ENCODE data around the gene PPCS. TPM values are rescaled to one million over a fixed set of nuclear protein-coding genes. Genes with fewer than 3 reads are reported as not detected.

The PPCS gene
- total RNA-seq, 2 donors from 2014 or later = 42.9 to 45.3 TPM

- peaks cover 10% of the 10 kb centered on the region for H3K27me3 Mint-ChIP-seq
- ATAC-seq (no peak), DNase-seq (no peak)
- H3K4me1 Mint-ChIP-seq = no peaks in the 10 kb centered on the region
- H3K4me3 Mint-ChIP-seq = no peak overlapping the region
- no peaks in the 10 kb centered on the region for H3K9me3 ChIP-seq (ENCODE audit: control insufficient read depth, low read length, poor library complexity, severe bottlenecking)
- no peak overlapping the region for H3K27ac Mint-ChIP-seq
- peaks cover 2% of the 10 kb centered on the region for H3K36me3 Mint-ChIP-seq (ENCODE audit: low read depth)
Observed at GRCh38 chr1:42430286-42431135, 25.8 kb upstream of the PPCS start.

DNA sequence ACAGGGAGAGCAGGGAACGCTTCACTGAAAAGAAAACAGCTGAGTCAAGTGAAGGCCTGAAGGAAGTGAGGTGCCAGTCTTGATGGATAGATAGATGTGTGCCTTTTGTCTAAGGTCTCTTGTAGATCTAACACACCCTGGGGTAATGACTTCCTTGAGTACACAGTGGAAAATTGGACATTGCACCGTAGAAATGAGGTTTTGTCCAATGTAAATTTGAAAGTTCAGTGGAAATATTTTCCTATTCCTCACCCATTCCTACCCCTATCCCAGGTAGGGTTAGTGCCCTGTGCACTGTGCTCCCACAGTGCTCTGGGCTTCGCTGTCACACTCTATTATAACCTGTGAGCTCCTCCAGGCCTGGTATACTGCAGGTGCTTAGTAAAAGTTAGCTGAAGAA is 24.8 kb upstream of the PPCS start:
- H3K27me3 Mint-ChIP-seq = peaks cover 10% of the 10 kb centered on the region
- no peaks in the 10 kb centered on the region for H3K9me3 ChIP-seq (ENCODE audit: control insufficient read depth, low read length, poor library complexity, severe bottlenecking)
- ATAC-seq (no peak), DNase-seq (no peak)
- H3K36me3 Mint-ChIP-seq (ENCODE audit: low read depth) = peaks cover 2% of the 10 kb centered on the region
- no peak overlapping the region for H3K4me3 Mint-ChIP-seq
- H3K4me1 Mint-ChIP-seq = no peaks in the 10 kb centered on the region
- no peak overlapping the region for H3K27ac Mint-ChIP-seq

DNA sequence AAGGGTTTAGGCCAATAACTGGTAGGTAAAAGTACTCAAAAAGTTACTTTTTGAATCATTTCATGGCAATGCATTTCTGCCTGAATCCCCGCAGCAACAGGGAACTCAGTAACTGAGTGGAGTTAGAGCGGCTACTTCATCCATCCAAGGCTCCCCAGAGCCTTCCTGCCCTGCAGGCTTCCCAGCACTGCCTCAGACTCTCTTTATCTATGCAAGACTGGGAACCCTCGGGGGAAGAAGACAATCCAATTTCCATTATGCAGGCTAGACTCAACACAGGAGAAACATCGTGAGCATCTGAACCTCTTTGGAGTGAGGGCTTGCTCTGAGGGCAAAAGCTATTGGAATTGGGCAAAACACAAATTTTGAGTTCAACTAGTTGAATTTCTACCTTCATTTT is 23.6 kb upstream of the PPCS start:
- no peaks in the 10 kb centered on the region for H3K36me3 Mint-ChIP-seq (ENCODE audit: low read depth)
- no peak overlapping the region for H3K27ac Mint-ChIP-seq

DNA sequence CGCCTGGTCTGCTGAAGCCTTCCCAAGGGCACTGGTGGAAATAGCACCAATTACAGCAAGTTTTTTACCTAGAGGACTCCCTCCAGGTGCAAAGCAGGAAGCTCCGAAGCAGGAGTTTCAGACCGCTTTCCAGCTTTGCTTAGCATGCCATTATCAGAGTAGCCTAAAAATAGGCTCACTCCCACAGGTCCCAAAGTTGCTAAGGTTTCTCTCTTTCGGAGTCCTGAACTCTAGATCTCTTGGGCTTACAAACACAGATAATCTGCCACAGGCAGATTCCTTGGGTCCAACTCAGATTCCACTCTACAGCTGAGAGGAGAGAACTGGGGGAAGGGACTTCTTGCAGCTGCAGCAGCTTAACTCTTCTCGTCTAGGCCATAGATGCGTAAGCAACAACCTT is 23.0 kb upstream of the PPCS start:
- H3K4me3 Mint-ChIP-seq = no peak overlapping the region
- H3K9me3 ChIP-seq (ENCODE audit: control insufficient read depth, low read length, poor library complexity, severe bottlenecking) = no peaks in the 10 kb centered on the region
- no peak for ATAC-seq
- DNase-seq = no peak
- H3K27ac Mint-ChIP-seq = no peak overlapping the region
- H3K27me3 Mint-ChIP-seq = peaks cover 15% of the 10 kb centered on the region
- peaks cover under 1% of the 10 kb centered on the region for H3K36me3 Mint-ChIP-seq (ENCODE audit: low read depth)
- no peaks in the 10 kb centered on the region for H3K4me1 Mint-ChIP-seq

More for the DNA sequence above, 23.6 kb upstream of the PPCS start:
- DNase-seq = no peak
- no peaks in the 10 kb centered on the region for H3K9me3 ChIP-seq (ENCODE audit: control insufficient read depth, low read length, poor library complexity, severe bottlenecking)
- Mint-ChIP-seq H3K27me3 (peaks cover 10% of the 10 kb centered on the region), H3K4me3 (no peak overlapping the region), H3K4me1 (no peaks in the 10 kb centered on the region)
- no peak for ATAC-seq

DNA sequence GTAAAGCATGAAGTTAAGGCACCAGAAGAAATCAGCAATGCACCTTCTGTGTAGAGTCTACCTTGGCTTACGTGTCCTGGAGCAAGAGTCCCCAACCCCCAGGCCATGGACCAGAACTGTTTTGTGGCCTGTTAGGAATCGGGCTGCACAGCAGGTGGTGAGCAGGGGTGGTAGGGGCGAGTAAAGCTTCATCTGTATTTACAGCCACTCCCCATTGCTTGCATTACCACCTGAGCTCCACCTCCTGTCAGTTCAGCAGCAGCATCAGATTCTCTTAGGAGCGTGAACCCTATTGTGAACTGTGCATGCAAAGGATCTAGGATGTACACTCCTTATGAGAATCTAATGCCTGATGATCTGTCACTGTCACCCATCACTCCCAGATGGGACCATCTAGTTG is 22.0 kb upstream of the PPCS start:
- ATAC-seq = no peak
- no peaks in the 10 kb centered on the region for H3K9me3 ChIP-seq (ENCODE audit: control insufficient read depth, low read length, poor library complexity, severe bottlenecking)
- H3K4me1 Mint-ChIP-seq = no peaks in the 10 kb centered on the region
- no peak for DNase-seq
- H3K36me3 Mint-ChIP-seq (ENCODE audit: low read depth) = peaks cover 3% of the 10 kb centered on the region
- peaks cover 17% of the 10 kb centered on the region for H3K27me3 Mint-ChIP-seq
- no peak overlapping the region for H3K27ac Mint-ChIP-seq
- H3K4me3 Mint-ChIP-seq = no peak overlapping the region

GRCh38 chr1:42439940-42440339 is 16.4 kb upstream of the PPCS start:
- ATAC-seq (no peak), DNase-seq (no peak)
- no peak overlapping the region for H3K4me3 Mint-ChIP-seq
- peaks cover 8% of the 10 kb centered on the region for H3K36me3 Mint-ChIP-seq (ENCODE audit: low read depth)
- H3K27ac Mint-ChIP-seq = no peak overlapping the region
- H3K9me3 ChIP-seq (ENCODE audit: control insufficient read depth, low read length, poor library complexity, severe bottlenecking) = no peaks in the 10 kb centered on the region
- peaks cover 18% of the 10 kb centered on the region for H3K27me3 Mint-ChIP-seq
- peaks cover 2% of the 10 kb centered on the region for H3K4me1 Mint-ChIP-seq

DNA sequence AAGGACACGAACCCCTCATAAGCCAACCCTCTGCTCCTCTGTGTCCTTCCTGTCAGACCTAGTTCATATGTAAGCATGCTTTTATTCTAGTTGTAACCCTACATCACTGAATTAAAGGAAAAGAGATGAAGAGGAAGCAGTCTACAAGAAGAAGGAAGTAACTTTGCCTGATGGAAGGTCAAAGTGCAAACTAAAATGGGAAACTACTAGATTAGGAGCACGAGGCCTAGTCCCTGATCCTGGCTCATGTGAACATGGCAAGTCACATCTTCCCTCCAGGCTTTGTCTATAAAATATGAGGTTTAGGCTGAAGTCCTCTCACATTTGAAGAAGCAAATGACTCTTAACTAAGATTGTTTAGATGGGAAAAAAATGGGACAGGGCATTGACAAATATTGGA is 13.7 kb upstream of the PPCS start:
- no peak for ATAC-seq

GRCh38 chr1:42449256-42449655 is 7.1 kb upstream of the PPCS start:
- no peak overlapping the region for H3K27ac Mint-ChIP-seq

More for the DNA sequence above, 13.7 kb upstream of the PPCS start:
- no peaks in the 10 kb centered on the region for H3K9me3 ChIP-seq (ENCODE audit: control insufficient read depth, low read length, poor library complexity, severe bottlenecking)
- DNase-seq = no peak
- no peak overlapping the region for H3K27ac Mint-ChIP-seq
- H3K36me3 Mint-ChIP-seq (ENCODE audit: low read depth) = peaks cover 8% of the 10 kb centered on the region
- H3K4me3 Mint-ChIP-seq = no peak overlapping the region
- peaks cover 15% of the 10 kb centered on the region for H3K27me3 Mint-ChIP-seq
- peaks cover 5% of the 10 kb centered on the region for H3K4me1 Mint-ChIP-seq

DNA sequence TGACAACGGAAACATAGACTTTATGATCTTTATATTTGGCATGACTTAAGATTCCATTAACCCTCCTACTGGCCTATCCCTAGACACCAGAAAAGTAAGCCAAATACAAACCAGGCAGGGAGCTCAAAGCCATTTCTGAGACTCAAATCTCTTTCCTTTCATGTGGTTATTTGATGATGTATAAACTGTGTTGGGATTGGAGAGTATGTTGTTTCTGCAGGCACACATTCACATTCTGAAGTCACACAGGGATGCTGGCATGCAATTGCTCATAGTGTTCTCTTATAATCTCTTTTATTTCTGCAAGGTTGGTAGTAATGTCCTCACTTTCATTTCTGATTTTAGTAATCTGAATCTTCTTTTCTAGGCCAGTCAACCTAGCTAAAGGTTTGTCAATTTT is 6.3 kb upstream of the PPCS start:
- no peak for DNase-seq
- peak overlapping the region; percentile 32 for H3K27ac Mint-ChIP-seq
- no peak overlapping the region for H3K4me3 Mint-ChIP-seq
- peaks cover 14% of the 10 kb centered on the region for H3K4me1 Mint-ChIP-seq
- H3K27me3 Mint-ChIP-seq = no peaks in the 10 kb centered on the region
- H3K9me3 ChIP-seq (ENCODE audit: control insufficient read depth, low read length, poor library complexity, severe bottlenecking) = no peaks in the 10 kb centered on the region
- no peak for ATAC-seq
- no peaks in the 10 kb centered on the region for H3K36me3 Mint-ChIP-seq (ENCODE audit: low read depth)

More at GRCh38 chr1:42449256-42449655, 7.1 kb upstream of the PPCS start:
- Mint-ChIP-seq H3K4me1 (peaks cover 10% of the 10 kb centered on the region), H3K27me3 (no peaks in the 10 kb centered on the region), H3K4me3 (no peak overlapping the region), H3K36me3 (ENCODE audit: low read depth) (no peaks in the 10 kb centered on the region)
- no peak for ATAC-seq
- no peak for DNase-seq
- no peaks in the 10 kb centered on the region for H3K9me3 ChIP-seq (ENCODE audit: control insufficient read depth, low read length, poor library complexity, severe bottlenecking)

GRCh38 chr1:42453386-42453785 is 3.0 kb upstream of the PPCS start:
- H3K4me3 Mint-ChIP-seq = no peak overlapping the region
- ATAC-seq (no peak), DNase-seq (no peak)
- no peaks in the 10 kb centered on the region for H3K9me3 ChIP-seq (ENCODE audit: control insufficient read depth, low read length, poor library complexity, severe bottlenecking)
- no peaks in the 10 kb centered on the region for H3K27me3 Mint-ChIP-seq
- peaks cover 32% of the 10 kb centered on the region for H3K4me1 Mint-ChIP-seq
- H3K27ac Mint-ChIP-seq = peak overlapping the region; percentile 69
- H3K36me3 Mint-ChIP-seq (ENCODE audit: low read depth) = peaks cover 9% of the 10 kb centered on the region

GRCh38 chr1:42454403-42454802 is 1.9 kb upstream of the PPCS start:
- H3K9me3 ChIP-seq (ENCODE audit: control insufficient read depth, low read length, poor library complexity, severe bottlenecking) = no peaks in the 10 kb centered on the region
- DNase-seq (no peak), ATAC-seq (no peak)
- peak overlapping the region; percentile 21 for H3K4me3 Mint-ChIP-seq
- peak overlapping the region; percentile 69 for H3K27ac Mint-ChIP-seq
- H3K36me3 Mint-ChIP-seq (ENCODE audit: low read depth) = peaks cover 9% of the 10 kb centered on the region
- no peaks in the 10 kb centered on the region for H3K27me3 Mint-ChIP-seq
- peaks cover 32% of the 10 kb centered on the region for H3K4me1 Mint-ChIP-seq

GRCh38 chr1:42456754-42457089 is 379 bp downstream of the PPCS start:
- ATAC-seq (peak; percentile 59), DNase-seq (peak; percentile 38 to 51 (median 47))
- H3K4me1 Mint-ChIP-seq = peaks cover 32% of the 10 kb centered on the region
- no peaks in the 10 kb centered on the region for H3K9me3 ChIP-seq (ENCODE audit: control insufficient read depth, low read length, poor library complexity, severe bottlenecking)
- H3K36me3 Mint-ChIP-seq (ENCODE audit: low read depth) = peaks cover 14% of the 10 kb centered on the region
- no peaks in the 10 kb centered on the region for H3K27me3 Mint-ChIP-seq
- peak overlapping the region; percentile 97 for H3K27ac Mint-ChIP-seq
- peak overlapping the region; percentile 92 for H3K4me3 Mint-ChIP-seq

DNA sequence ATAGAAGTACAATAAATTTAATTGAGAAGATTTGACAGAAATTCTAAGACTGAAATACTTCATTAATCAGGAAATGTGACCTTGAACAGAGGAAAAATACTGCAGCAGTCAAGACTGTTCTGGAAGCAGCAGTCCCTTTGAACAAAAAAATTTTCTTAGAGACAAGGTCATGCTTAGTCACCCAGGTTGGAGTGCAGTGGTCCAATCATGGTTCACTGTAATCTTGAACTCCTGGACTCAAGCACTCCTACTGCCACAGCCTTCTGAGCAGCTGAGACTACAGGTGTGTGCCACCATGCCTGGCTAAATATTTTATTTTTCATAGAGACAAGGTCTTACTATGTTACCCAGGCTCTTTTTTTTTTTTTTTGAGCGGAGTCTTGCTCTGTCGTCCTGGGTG is 4.9 kb downstream of the PPCS start:
- H3K4me3 Mint-ChIP-seq = no peak overlapping the region
- ATAC-seq = no peak
- DNase-seq = no peak
- peaks cover 31% of the 10 kb centered on the region for H3K4me1 Mint-ChIP-seq
- peaks cover 13% of the 10 kb centered on the region for H3K36me3 Mint-ChIP-seq (ENCODE audit: low read depth)
- no peaks in the 10 kb centered on the region for H3K9me3 ChIP-seq (ENCODE audit: control insufficient read depth, low read length, poor library complexity, severe bottlenecking)
- no peaks in the 10 kb centered on the region for H3K27me3 Mint-ChIP-seq
- peak overlapping the region; percentile 96 for H3K27ac Mint-ChIP-seq
